Testis (tissue), 2 donors: ENCODE measurements around the gene GRIK4.

Source experiments
- POLR2A ChIP-seq: fragments of 450-650 bp; IDR thresholded peaks from one replicate; pipeline ENCODE4 v1.6.1; 2017; ENCODE audit warnings: antibody characterized with exemption, mild to moderate bottlenecking, moderate library complexity
- TF ChIP-seq, protein P1 (sequence below), 3 experiments: fragments of 450-650 bp in 2 of 3; fragments of 200-600 bp in 1 of 3; sonication (generic) in 1 of 3; IDR thresholded peaks; one replicate each; pipeline ENCODE4 v1.5.1; 2016 to 2019; ENCODE audit warnings: antibody characterized with exemption in 3 of 3, mild to moderate bottlenecking in 2 of 3, moderate library complexity in 1 of 3

DNA sequence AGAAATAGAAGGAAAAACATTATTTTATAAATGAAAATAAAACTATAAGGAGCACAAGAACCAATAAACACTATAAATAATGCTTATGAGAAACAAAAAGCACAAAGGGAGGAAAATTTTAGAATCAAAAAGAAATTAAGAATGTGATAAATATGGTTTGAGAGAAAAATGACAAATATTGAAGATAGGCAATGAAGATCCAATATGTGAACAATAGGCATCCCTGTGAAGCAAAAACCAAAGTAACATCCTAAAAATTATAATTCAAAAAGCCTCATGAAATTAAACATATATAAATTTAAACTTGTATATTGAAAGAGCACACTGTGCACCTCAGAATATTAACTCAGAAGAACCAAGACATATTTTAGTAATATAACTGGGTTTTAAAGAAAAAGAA, 216.2 kb downstream of the GRIK4 start:
- TF ChIP-seq POLR2A = no peak
- TF ChIP-seq, protein P1, sequence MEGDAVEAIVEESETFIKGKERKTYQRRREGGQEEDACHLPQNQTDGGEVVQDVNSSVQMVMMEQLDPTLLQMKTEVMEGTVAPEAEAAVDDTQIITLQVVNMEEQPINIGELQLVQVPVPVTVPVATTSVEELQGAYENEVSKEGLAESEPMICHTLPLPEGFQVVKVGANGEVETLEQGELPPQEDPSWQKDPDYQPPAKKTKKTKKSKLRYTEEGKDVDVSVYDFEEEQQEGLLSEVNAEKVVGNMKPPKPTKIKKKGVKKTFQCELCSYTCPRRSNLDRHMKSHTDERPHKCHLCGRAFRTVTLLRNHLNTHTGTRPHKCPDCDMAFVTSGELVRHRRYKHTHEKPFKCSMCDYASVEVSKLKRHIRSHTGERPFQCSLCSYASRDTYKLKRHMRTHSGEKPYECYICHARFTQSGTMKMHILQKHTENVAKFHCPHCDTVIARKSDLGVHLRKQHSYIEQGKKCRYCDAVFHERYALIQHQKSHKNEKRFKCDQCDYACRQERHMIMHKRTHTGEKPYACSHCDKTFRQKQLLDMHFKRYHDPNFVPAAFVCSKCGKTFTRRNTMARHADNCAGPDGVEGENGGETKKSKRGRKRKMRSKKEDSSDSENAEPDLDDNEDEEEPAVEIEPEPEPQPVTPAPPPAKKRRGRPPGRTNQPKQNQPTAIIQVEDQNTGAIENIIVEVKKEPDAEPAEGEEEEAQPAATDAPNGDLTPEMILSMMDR (IDR thresholded peaks at IDR 0.05) = no peak
